Thoracic aorta (tissue), 2 donors: ENCODE data around the gene KAT6B. TPM values are rescaled to one million over a fixed set of nuclear protein-coding genes. Genes with fewer than 3 reads are reported as not detected.

Experiments used
- ATAC-seq: fragments of 150-250 bp; one replicate; pipeline ENCODE4 v1.8.0; 2017; ENCODE audit warnings: low read depth; ENCODE audit not compliant: insufficient number of reproducible peaks, low FRiP score
- DNase-seq: peaks from one replicate; pipeline ENCODE4 v3.0.0-alpha.2; 2020; ENCODE audit warnings: low spot score
- H3K27ac ChIP-seq, 2 donors: fragments of 200-600 bp; sonication (generic); 1 replicate in 1 of 2; 2 replicates in 1 of 2; pipeline ENCODE4 v1.5.1; 2016; ENCODE audit warnings: mild to moderate bottlenecking in 2 of 2, moderate library complexity in 2 of 2
- H3K27me3 ChIP-seq: fragments of 200-600 bp; sonication (generic); replicated peaks from 2 replicates; pipeline ENCODE4 v1.6.0; 2016; ENCODE audit warnings: mild to moderate bottlenecking; ENCODE audit not compliant: insufficient read depth
- H3K36me3 ChIP-seq: fragments of 200-600 bp; sonication (generic); one replicate; pipeline ENCODE4 v1.5.1; 2016
- H3K4me1 ChIP-seq, 2 donors: fragments of 200-600 bp; sonication (generic); 1 replicate in 1 of 2; 2 replicates in 1 of 2; pipeline versions ENCODE4 v1.5.1 to v1.6.0; 2016; ENCODE audit warnings: low read depth in 2 of 2, mild to moderate bottlenecking in 1 of 2; ENCODE audit not compliant: control insufficient read depth in 1 of 2
- H3K4me3 ChIP-seq: fragments of 200-600 bp; sonication (generic); 2 replicates; pipeline ENCODE4 v1.5.1; 2016; ENCODE audit warnings: mild to moderate bottlenecking
- H3K9me3 ChIP-seq: fragments of 200-600 bp; sonication (generic); 2 replicates; pipeline ENCODE4 v1.5.1; 2016
- CTCF ChIP-seq: fragments of 200-600 bp; sonication (generic); IDR thresholded peaks from one replicate; pipeline ENCODE4 v1.5.1; 2019; ENCODE audit warnings: antibody characterized with exemption
- total RNA-seq, 2 donors: library from RNA; depleted of rRNA; stranded (reverse); fragments of >200 nt; gene quantifications; one replicate each; pipeline versions ENCODE4 v1.1.0 to v1.2.3, GENCODE V29; 2016

Gene KAT6B
- total RNA-seq, 2 donors from 2014 or later = 38.4 to 46.9 TPM

GRCh38 chr10:74949034-74949832 lies 122.8 kb downstream of the KAT6B start:
- H3K4me1 ChIP-seq = peaks cover 13 to 33% of the 10 kb centered on the region in 2 donors
- no peak for DNase-seq
- no peak for TF ChIP-seq CTCF

GRCh38 chr10:74949843-74950765 lies 123.7 kb downstream of the KAT6B start:
- H3K36me3 ChIP-seq = no peaks in the 10 kb centered on the region
- DNase-seq = no peak
- no peak overlapping the region for H3K4me3 ChIP-seq
- H3K4me1 ChIP-seq = peaks cover 13 to 33% of the 10 kb centered on the region in 2 donors
- H3K27ac ChIP-seq = no peak overlapping the region
- no peak for TF ChIP-seq CTCF
- no peaks in the 10 kb centered on the region for H3K27me3 ChIP-seq
- no peak for ATAC-seq
- no peaks in the 10 kb centered on the region for H3K9me3 ChIP-seq

More at GRCh38 chr10:74949034-74949832, 122.8 kb downstream of the KAT6B start:
- Histone ChIP-seq H3K27ac (no peak overlapping the region), H3K9me3 (no peaks in the 10 kb centered on the region), H3K36me3 (no peaks in the 10 kb centered on the region), H3K27me3 (no peaks in the 10 kb centered on the region), H3K4me3 (no peak overlapping the region)
- ATAC-seq = no peak

GRCh38 chr10:74953214-74953613 lies 126.8 kb downstream of the KAT6B start:
- Histone ChIP-seq H3K27ac (no peak overlapping the region), H3K9me3 (no peaks in the 10 kb centered on the region), H3K4me3 (no peak overlapping the region), H3K36me3 (no peaks in the 10 kb centered on the region), H3K27me3 (no peaks in the 10 kb centered on the region), H3K4me1 (peaks cover 21 to 49% of the 10 kb centered on the region in 2 donors)
- TF ChIP-seq CTCF = no peak
- no peak for ATAC-seq
- DNase-seq = no peak

GRCh38 chr10:74955796-74956195 lies 129.4 kb downstream of the KAT6B start:
- H3K4me3 ChIP-seq = no peak overlapping the region
- H3K4me1 ChIP-seq = peaks cover 7 to 26% of the 10 kb centered on the region in 2 donors
- H3K27ac ChIP-seq = no peak overlapping the region
- TF ChIP-seq CTCF = no peak
- ATAC-seq = no peak
- DNase-seq = no peak
- H3K36me3 ChIP-seq = no peaks in the 10 kb centered on the region
- no peaks in the 10 kb centered on the region for H3K27me3 ChIP-seq
- H3K9me3 ChIP-seq = no peaks in the 10 kb centered on the region

GRCh38 chr10:74956555-74957111 lies 130.2 kb downstream of the KAT6B start:
- H3K9me3 ChIP-seq = no peaks in the 10 kb centered on the region
- no peak overlapping the region for H3K27ac ChIP-seq
- peaks cover 7 to 24% of the 10 kb centered on the region in 2 donors for H3K4me1 ChIP-seq
- H3K4me3 ChIP-seq = no peak overlapping the region
- ATAC-seq (no peak), DNase-seq (no peak)
- H3K36me3 ChIP-seq = no peaks in the 10 kb centered on the region
- TF ChIP-seq CTCF = no peak
- no peaks in the 10 kb centered on the region for H3K27me3 ChIP-seq
